Hepatocyte (in vitro differentiated cells): ENCODE data around the gene CTXN3. TPM values are rescaled to one million over a fixed set of nuclear protein-coding genes. Genes with fewer than 3 reads are reported as not detected.

Experiments
- DNase-seq: peaks from one replicate; pipeline ENCODE4 v3.0.0-alpha.2; 2016; ENCODE audit warnings: low spot score
- H2AFZ ChIP-seq: fragments of 200-600 bp; sonication (generic); 2 replicates; pipeline ENCODE4 v1.6.0; 2016; ENCODE audit warnings: antibody characterized with exemption, mild to moderate bottlenecking
- H3K27ac ChIP-seq: fragments of 200-600 bp; sonication (generic); 2 replicates; pipeline ENCODE4 v1.5.1; 2016; ENCODE audit warnings: mild to moderate bottlenecking
- H3K27me3 ChIP-seq: fragments of 200-600 bp; sonication (generic); 2 replicates; pipeline ENCODE4 v1.6.1; 2016
- H3K36me3 ChIP-seq: fragments of 200-600 bp; sonication (generic); replicated peaks from 2 replicates; pipeline ENCODE4 v1.5.1; 2016; ENCODE audit warnings: low read depth; ENCODE audit not compliant: insufficient read depth
- H3K4me1 ChIP-seq: fragments of 200-600 bp; sonication (generic); 2 replicates; pipeline ENCODE4 v1.5.1; 2016; ENCODE audit warnings: mild to moderate bottlenecking, moderate library complexity; ENCODE audit not compliant: insufficient read depth
- H3K4me2 ChIP-seq: fragments of 200-600 bp; sonication (generic); 2 replicates; pipeline ENCODE4 v1.6.0; 2016
- H3K4me3 ChIP-seq: fragments of 200-600 bp; sonication (generic); 2 replicates; pipeline ENCODE4 v1.5.1; 2016; ENCODE audit warnings: mild to moderate bottlenecking
- H3K79me2 ChIP-seq: fragments of 200-600 bp; sonication (generic); 2 replicates; pipeline ENCODE4 v1.6.0; 2017; ENCODE audit warnings: mild to moderate bottlenecking
- H3K9me2 ChIP-seq: fragments of 200-600 bp; sonication (generic); replicated peaks from 2 replicates; pipeline ENCODE4 v1.6.0; 2017; ENCODE audit warnings: mild to moderate bottlenecking; ENCODE audit not compliant: insufficient read depth
- H3K9me3 ChIP-seq: fragments of 200-600 bp; sonication (generic); 2 replicates; pipeline ENCODE4 v1.5.1; 2016; ENCODE audit warnings: low read depth, mild to moderate bottlenecking
- H4K20me1 ChIP-seq: fragments of 200-600 bp; sonication (generic); 2 replicates; pipeline ENCODE4 v1.6.0; 2016; ENCODE audit warnings: mild to moderate bottlenecking; ENCODE audit not compliant: insufficient read depth, poor library complexity, severe bottlenecking
- EZH2 ChIP-seq: fragments of 200-600 bp; sonication (generic); IDR thresholded peaks from 2 replicates; pipeline ENCODE4 v1.6.1; 2016; ENCODE audit warnings: antibody characterized with exemption, mild to moderate bottlenecking, borderline replicate concordance
- EZH2phosphoT487 ChIP-seq: fragments of 200-600 bp; sonication (generic); IDR thresholded peaks from one replicate; pipeline ENCODE4 v1.6.1; 2018; ENCODE audit warnings: antibody characterized with exemption, mild to moderate bottlenecking, low read depth, moderate library complexity; ENCODE audit not compliant: unreplicated experiment, severe bottlenecking
- WGBS: methylation state at CpG from one replicate; pipeline ENCODE4 v1.1.6; 2016; ENCODE audit warnings: low lambda C conversion rate; ENCODE audit errors: missing lambda C conversion rate; 5-methylcytosine and 5-hydroxymethylcytosine counted together
- polyA plus RNA-seq: library from polyadenylated mRNA; unstranded; fragments of >200 nt; fragmentation: Nextera tagmentation; extraction: Ambion mirVana; gene quantifications from 2 replicates; pipeline ENCODE4 v1.2.1, GENCODE V29; 2016
- total RNA-seq: library from RNA; depleted of rRNA; stranded (reverse); fragments of >200 nt; gene quantifications from 2 replicates; pipeline ENCODE4 v1.2.3, GENCODE V29; 2014
- TF ChIP-seq, protein P1 (sequence below): fragments of 200-600 bp; sonication (generic); IDR thresholded peaks from 2 replicates; pipeline ENCODE4 v1.5.1; 2016; ENCODE audit warnings: antibody characterized with exemption, mild to moderate bottlenecking; ENCODE audit not compliant: poor library complexity

Gene CTXN3
- total and polyA plus RNA-seq, 2 experiments from 2014 or later = not detected

GRCh38 chr5:127700237-127700766 is 51.4 kb downstream of the CTXN3 start:
- DNase-seq = no peak
- H3K36me3 ChIP-seq = no peaks in the 10 kb centered on the region
- WGBS = 62% methylated on average over 6 of the region's 6 CpGs
- no peak overlapping the region for H3K4me3 ChIP-seq
- no peaks in the 10 kb centered on the region for H3K79me2 ChIP-seq
- H3K4me2 ChIP-seq = no peak overlapping the region
- TF ChIP-seq EZH2phosphoT487 (no peak), EZH2 (no peak)
- TF ChIP-seq, protein P1, sequence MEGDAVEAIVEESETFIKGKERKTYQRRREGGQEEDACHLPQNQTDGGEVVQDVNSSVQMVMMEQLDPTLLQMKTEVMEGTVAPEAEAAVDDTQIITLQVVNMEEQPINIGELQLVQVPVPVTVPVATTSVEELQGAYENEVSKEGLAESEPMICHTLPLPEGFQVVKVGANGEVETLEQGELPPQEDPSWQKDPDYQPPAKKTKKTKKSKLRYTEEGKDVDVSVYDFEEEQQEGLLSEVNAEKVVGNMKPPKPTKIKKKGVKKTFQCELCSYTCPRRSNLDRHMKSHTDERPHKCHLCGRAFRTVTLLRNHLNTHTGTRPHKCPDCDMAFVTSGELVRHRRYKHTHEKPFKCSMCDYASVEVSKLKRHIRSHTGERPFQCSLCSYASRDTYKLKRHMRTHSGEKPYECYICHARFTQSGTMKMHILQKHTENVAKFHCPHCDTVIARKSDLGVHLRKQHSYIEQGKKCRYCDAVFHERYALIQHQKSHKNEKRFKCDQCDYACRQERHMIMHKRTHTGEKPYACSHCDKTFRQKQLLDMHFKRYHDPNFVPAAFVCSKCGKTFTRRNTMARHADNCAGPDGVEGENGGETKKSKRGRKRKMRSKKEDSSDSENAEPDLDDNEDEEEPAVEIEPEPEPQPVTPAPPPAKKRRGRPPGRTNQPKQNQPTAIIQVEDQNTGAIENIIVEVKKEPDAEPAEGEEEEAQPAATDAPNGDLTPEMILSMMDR = no peak
- H3K9me3 ChIP-seq = no peaks in the 10 kb centered on the region
- H3K9me2 ChIP-seq = no peaks in the 10 kb centered on the region
- H3K27ac ChIP-seq = no peak overlapping the region
- H3K27me3 ChIP-seq = no peaks in the 10 kb centered on the region
- no peaks in the 10 kb centered on the region for H4K20me1 ChIP-seq
- H3K4me1 ChIP-seq = peaks cover 8% of the 10 kb centered on the region
- H2AFZ ChIP-seq = no peak overlapping the region

- H3K36me3 ChIP-seq = no peaks in the 10 kb centered on the region
- peaks cover 8% of the 10 kb centered on the region for H3K4me1 ChIP-seq
- no peaks in the 10 kb centered on the region for H3K27me3 ChIP-seq
- no peaks in the 10 kb centered on the region for H3K9me2 ChIP-seq
- TF ChIP-seq, protein P1 = no peak
- TF ChIP-seq EZH2 (no peak), EZH2phosphoT487 (no peak)
- no peak overlapping the region for H3K27ac ChIP-seq
- no peak for DNase-seq
- H3K79me2 ChIP-seq = no peaks in the 10 kb centered on the region
- H3K4me2 ChIP-seq = no peak overlapping the region
- no peaks in the 10 kb centered on the region for H3K9me3 ChIP-seq
- H3K4me3 ChIP-seq = no peak overlapping the region
- H4K20me1 ChIP-seq = no peaks in the 10 kb centered on the region
- WGBS = 94% methylated on average over 2 of the region's 2 CpGs
- no peak overlapping the region for H2AFZ ChIP-seq
Measured at GRCh38 chr5:127702434-127702833, 53.6 kb downstream of the CTXN3 start.

GRCh38 chr5:127702926-127703561 is 54.2 kb downstream of the CTXN3 start, which contains the start of gene CCDC192:
TSS of gene CCDC192 (plus strand) at chr5:127703391. CDS start at chr5:127703446, 55 bp downstream.
- no peak for DNase-seq
- Histone ChIP-seq H2AFZ (no peak within 1 kb of the TSS), H4K20me1 (no peaks in the 10 kb centered on the region), H3K9me2 (no peaks in the 10 kb centered on the region), H3K4me2 (no peak within 1 kb of the TSS), H3K9me3 (no peaks in the 10 kb centered on the region), H3K27me3 (no peaks in the 10 kb centered on the region), H3K36me3 (no peaks in the 10 kb centered on the region), H3K79me2 (no peaks in the 10 kb centered on the region), H3K4me3 (no peak within 1 kb of the TSS), H3K4me1 (peaks cover 8% of the 10 kb centered on the region), H3K27ac (no peak within 1 kb of the TSS)
- 79% methylated on average over 5 of the region's 5 CpGs for WGBS
- TF ChIP-seq EZH2phosphoT487 (no peak), EZH2 (no peak)
- TF ChIP-seq, protein P1 = no peak
